Tibial nerve (tissue), 4 donors: Measurements from ENCODE around the gene SVIL. TPM values are rescaled to one million over a fixed set of nuclear protein-coding genes. Genes with fewer than 3 reads are reported as not detected.

ENCODE experiments used
- DNase-seq, 2 donors: peaks; one replicate each; pipeline ENCODE4 v3.0.0-alpha.2; 2019; ENCODE audit warnings: low spot score in 2 of 2
- H3K27ac ChIP-seq, 4 donors: fragments of 200-600 bp; sonication (generic) in 3 of 4; one replicate each; pipeline ENCODE4 v1.5.1; 2017 to 2019; ENCODE audit warnings: mild to moderate bottlenecking in 1 of 4
- H3K27me3 ChIP-seq, 2 donors: fragments of 200-600 bp; sonication (generic) in 1 of 2; one replicate each; pipeline versions ENCODE4 v1.5.1 to v1.6.0; 2017 to 2019
- H3K36me3 ChIP-seq, 3 donors: fragments of 200-600 bp; sonication (generic); one replicate each; pipeline ENCODE4 v1.5.1; 2018 to 2019
- H3K4me1 ChIP-seq, 4 donors: fragments of 200-600 bp; sonication (generic) in 3 of 4; one replicate each; pipeline ENCODE4 v1.5.1; 2017 to 2019
- H3K4me3 ChIP-seq, 4 donors: fragments of 200-600 bp; sonication (generic) in 3 of 4; one replicate each; pipeline ENCODE4 v1.5.1; 2017 to 2019; ENCODE audit warnings: mild to moderate bottlenecking in 1 of 4, moderate library complexity in 1 of 4
- H3K9me3 ChIP-seq, 4 donors: fragments of 200-600 bp; sonication (generic) in 3 of 4; one replicate each; pipeline ENCODE4 v1.5.1; 2017 to 2019
- CTCF ChIP-seq, 5 experiments: fragments of 200-600 bp in 3 of 5; fragments of 450-650 bp in 2 of 5; sonication (generic) in 3 of 5; IDR thresholded peaks; one replicate each; pipeline ENCODE4 v1.5.1; 2016 to 2019; ENCODE audit warnings: antibody characterized with exemption in 5 of 5, mild to moderate bottlenecking in 3 of 5, moderate library complexity in 2 of 5
- EP300 ChIP-seq, 2 donors: sonication (generic); formaldehyde crosslinking; IDR thresholded peaks; one replicate each; pipeline ENCODE4 v1.6.1; 2017; ENCODE audit warnings: antibody characterized with exemption in 2 of 2, mild to moderate bottlenecking in 1 of 2
- POLR2A ChIP-seq, 2 donors: fragments of 450-650 bp; IDR thresholded peaks; one replicate each; pipeline ENCODE4 v1.6.1; 2017; ENCODE audit warnings: antibody characterized with exemption in 2 of 2, mild to moderate bottlenecking in 2 of 2, moderate library complexity in 2 of 2
- WGBS, 2 donors: methylation state at CpG; one replicate each; pipeline ENCODE4 v1.1.5; 2018; 5-methylcytosine and 5-hydroxymethylcytosine counted together
- small RNA-seq: library from RNA; depleted of rRNA; stranded (forward); fragments of <200 nt; gene quantifications from one replicate; pipeline ENCODE3, GENCODE V24; 2016
- total RNA-seq, 4 donors: library from RNA; depleted of rRNA; stranded (reverse); fragments of >200 nt; gene quantifications; one replicate each; pipeline ENCODE4 v1.1.0, GENCODE V29; 2016

SVIL gene
- total RNA-seq, 4 donors from 2014 or later, result 23.6 to 32.0 (median 26.0) TPM

GRCh38 chr10:29408847-29409240, 225.9 kb downstream of the SVIL start:
- H3K27me3 ChIP-seq, result no peaks in the 10 kb centered on the region
- peak overlapping the region; percentile 82 to 95 (median 90) for H3K27ac ChIP-seq
- H3K4me3 ChIP-seq, result peak overlapping the region; percentile 64 to 81 (median 66)
- TF ChIP-seq CTCF (IDR thresholded peaks at IDR 0.05) (no peak), EP300 (IDR thresholded peaks at IDR 0.05) (no peak), POLR2A (IDR thresholded peaks at IDR 0.05) (no peak)
- H3K36me3 ChIP-seq, result no peaks in the 10 kb centered on the region
- H3K4me1 ChIP-seq, result peaks cover 0 to 39% (median 11%) of the 10 kb centered on the region in 4 donors
- DNase-seq, result no peak
- WGBS, 2 donors, result 54 to 61% methylated on average over 2 of the region's 2 CpGs
- no peaks in the 10 kb centered on the region for H3K9me3 ChIP-seq

Small RNAs within 50 kb of the gene (small RNA-seq; reads per million reads assigned to genes)
- gene MIR604, result not detected
- gene MIR938, result not detected
- gene RF00105, result not detected
